Fibroblast of pulmonary artery (primary cell): ENCODE data around the gene NT5DC3.

Source experiments
- DNase-seq: peaks from one replicate; pipeline ENCODE4 v3.0.0-alpha.2; 2010; ENCODE audit warnings: low read depth
- H3K4me3 ChIP-seq: replicated peaks from 2 replicates; pipeline ENCODE4 v1.5.1; 2011; ENCODE audit warnings: low read depth, mild to moderate bottlenecking, control low read depth, low read length, moderate library complexity
- TF ChIP-seq, protein P1 (sequence below): IDR thresholded peaks from 2 replicates; pipeline ENCODE4 v1.5.1; 2011; ENCODE audit warnings: mild to moderate bottlenecking, control low read depth, low read length, inconsistent platforms; ENCODE audit errors: missing control alignments

Gene NT5DC3

DNA sequence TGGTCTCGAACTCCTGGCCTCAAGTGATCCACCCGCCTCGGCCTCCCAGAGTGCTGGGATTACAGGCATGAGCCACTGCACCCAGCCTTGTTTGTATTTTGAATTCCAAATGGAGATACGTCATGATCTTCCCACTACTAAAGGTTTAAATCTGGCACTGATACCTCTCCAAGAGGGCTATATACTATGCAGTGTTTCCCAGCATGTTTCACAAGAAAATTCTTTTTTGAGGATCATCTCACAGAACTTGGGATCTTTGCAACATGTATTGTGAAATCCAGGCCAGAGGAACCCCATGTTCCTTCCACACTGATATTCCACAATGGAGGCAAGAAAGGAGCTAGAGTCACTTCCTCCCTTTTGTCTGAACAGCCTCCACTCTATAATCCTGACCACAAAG lies 112.7 kb downstream of the NT5DC3 start:
- H3K4me3 ChIP-seq, result no peak overlapping the region
- TF ChIP-seq, protein P1, sequence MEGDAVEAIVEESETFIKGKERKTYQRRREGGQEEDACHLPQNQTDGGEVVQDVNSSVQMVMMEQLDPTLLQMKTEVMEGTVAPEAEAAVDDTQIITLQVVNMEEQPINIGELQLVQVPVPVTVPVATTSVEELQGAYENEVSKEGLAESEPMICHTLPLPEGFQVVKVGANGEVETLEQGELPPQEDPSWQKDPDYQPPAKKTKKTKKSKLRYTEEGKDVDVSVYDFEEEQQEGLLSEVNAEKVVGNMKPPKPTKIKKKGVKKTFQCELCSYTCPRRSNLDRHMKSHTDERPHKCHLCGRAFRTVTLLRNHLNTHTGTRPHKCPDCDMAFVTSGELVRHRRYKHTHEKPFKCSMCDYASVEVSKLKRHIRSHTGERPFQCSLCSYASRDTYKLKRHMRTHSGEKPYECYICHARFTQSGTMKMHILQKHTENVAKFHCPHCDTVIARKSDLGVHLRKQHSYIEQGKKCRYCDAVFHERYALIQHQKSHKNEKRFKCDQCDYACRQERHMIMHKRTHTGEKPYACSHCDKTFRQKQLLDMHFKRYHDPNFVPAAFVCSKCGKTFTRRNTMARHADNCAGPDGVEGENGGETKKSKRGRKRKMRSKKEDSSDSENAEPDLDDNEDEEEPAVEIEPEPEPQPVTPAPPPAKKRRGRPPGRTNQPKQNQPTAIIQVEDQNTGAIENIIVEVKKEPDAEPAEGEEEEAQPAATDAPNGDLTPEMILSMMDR, result no peak
- peak; percentile 25 for DNase-seq

DNA sequence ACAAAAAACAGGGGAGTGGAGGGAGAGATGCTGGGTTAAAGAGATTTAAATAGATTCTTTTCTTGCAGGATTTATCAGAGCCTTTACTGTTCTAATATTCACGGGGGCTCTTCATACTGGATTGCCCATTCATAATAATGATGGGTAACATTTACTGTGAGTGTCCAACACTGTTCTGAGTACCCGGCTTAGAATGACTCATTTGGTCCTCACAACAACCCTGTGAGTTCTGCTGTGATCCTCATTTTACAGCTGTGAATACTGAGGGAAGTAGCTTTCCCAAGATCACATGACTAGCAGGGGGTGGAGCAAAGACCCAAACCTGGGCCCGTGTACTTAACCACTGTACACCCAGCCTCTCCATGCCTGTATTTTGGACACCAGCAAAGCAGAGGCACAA lies 113.4 kb downstream of the NT5DC3 start:
- TF ChIP-seq, protein P1, result no peak
- DNase-seq, result no peak

DNA sequence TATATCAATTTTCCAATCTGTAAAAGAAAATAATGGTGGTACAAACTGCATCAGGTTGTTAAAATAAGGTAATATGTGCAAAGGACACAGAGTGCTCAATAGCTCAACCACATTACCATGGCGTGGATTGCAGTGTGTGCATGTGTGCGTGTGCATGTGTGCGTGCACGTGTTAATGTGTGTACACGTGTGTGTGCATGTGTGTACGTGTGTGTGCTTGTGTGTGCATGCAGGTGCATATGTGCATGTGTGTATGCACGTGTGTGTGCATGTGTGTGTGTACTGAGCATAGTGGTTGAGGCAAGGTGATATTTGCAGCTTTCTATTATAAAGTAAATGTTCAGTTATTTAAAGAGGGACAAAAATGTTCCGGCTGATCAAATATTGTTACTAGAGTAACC lies 115.6 kb downstream of the NT5DC3 start:
- TF ChIP-seq, protein P1, result no peak
- no peak overlapping the region for H3K4me3 ChIP-seq
- DNase-seq, result no peak

More for the DNA sequence above, 113.4 kb downstream of the NT5DC3 start:
- H3K4me3 ChIP-seq, result no peak overlapping the region
